ENCODE results near the gene SLC25A6. TPM values are rescaled to one million over a fixed set of nuclear protein-coding genes. Genes with fewer than 3 reads are reported as not detected.
A peak's percentile ranks its signal among the peaks of the same experiment; 100 is the strongest.

Gene SLC25A6
- polyA plus RNA-seq, 3 donors: 442 to 769 (median 449) TPM

DNA sequence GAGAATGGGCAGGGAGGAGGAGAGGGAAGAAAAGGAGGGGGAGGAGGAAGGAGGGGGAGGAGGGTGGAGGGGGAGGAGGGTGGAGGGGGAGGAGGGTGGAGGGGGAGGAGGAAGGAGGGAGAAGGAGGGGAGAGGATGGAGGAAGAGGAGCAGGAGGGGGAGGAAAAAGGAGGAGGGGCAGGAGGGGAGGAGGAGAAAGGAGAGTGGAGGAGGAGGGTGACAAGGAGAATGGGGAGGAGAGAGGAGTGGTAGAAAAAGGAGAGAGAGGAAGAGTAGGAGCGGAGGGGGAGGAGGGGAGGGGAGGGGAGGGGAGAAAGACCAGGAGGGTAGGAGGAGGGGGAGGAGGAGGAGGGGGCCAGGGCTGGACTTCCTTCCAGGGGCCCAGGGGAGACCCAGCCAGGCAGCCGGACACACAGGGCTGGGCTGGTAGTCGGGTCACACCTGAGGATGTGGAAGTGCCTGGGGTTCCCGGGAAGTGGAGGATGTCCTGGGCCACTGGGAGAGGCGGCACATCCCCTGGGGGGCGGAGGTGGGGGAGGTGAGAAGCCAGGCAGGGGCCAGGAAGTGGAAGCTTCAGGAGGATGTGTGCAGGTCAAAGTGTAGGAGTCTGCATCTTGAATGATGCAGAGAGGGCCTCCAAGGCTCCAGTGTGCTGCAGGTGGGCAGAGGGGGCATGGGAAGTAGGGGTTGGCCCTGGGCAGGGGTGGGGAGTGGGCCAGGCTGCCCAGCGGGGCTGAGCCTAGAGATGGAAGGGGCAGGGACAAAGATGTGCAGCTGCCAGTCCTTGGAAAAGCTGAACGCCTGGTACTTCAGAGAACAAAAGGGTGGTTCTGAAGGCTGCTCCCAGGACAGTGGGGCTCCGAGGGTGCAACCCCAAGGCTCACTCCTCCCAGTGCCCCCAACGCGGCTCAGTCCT, 36.5 kb downstream of the SLC25A6 start:
- H3K27me3 ChIP-seq (ENCODE audit: control insufficient read depth in 2 of 2, insufficient read depth in 2 of 2, low read length in 2 of 2): no peaks in the 10 kb centered on the region
- peaks cover 0 to 6% of the 10 kb centered on the region in 2 donors for H3K4me1 ChIP-seq (ENCODE audit: control insufficient read depth in 1 of 2, insufficient read depth in 2 of 2, low read length in 2 of 2)
- no peak for DNase-seq
- H4K20me1 ChIP-seq (ENCODE audit: insufficient read depth, low read length): no peaks in the 10 kb centered on the region
- no peaks in the 10 kb centered on the region for H3K79me2 ChIP-seq (ENCODE audit: insufficient read depth, low read length)
- H2AFZ ChIP-seq (ENCODE audit: insufficient read depth, low read depth, low read length, poor library complexity, severe bottlenecking): no peak overlapping the region
- H3K4me2 ChIP-seq (replicated peaks; ENCODE audit: extremely low read depth, low read length, poor library complexity, severe bottlenecking): no peak overlapping the region
- H3K27me3 Mint-ChIP-seq (ENCODE audit: low read depth in 3 of 3): peaks cover 1 to 3% (median 3%) of the 10 kb centered on the region in 3 donors
- no peak overlapping the region for H3K27ac Mint-ChIP-seq
- peaks cover 22 to 35% of the 10 kb centered on the region in 2 donors for H3K36me3 Mint-ChIP-seq
- peaks cover 6 to 18% of the 10 kb centered on the region in 2 donors for H3K36me3 ChIP-seq (replicated peaks in 1 of 2; ENCODE audit: control insufficient read depth in 1 of 2, insufficient read depth in 2 of 2, low read length in 2 of 2)
- WGBS (ENCODE audit: insufficient coverage): 38% methylated on average over 9 of the region's 11 CpGs
- no peak overlapping the region for H3K27ac ChIP-seq (ENCODE audit: low read depth in 1 of 2, low read length in 2 of 2)
- peaks cover 3 to 11% (median 10%) of the 10 kb centered on the region in 7 donors for H3K9me3 Mint-ChIP-seq
- H3K4me3 ChIP-seq (replicated peaks in 1 of 3; ENCODE audit: low read depth in 2 of 3, low read length in 3 of 3): no peak overlapping the region
- peaks cover 3% of the 10 kb centered on the region for H3K4me1 Mint-ChIP-seq
- H3K4me3 Mint-ChIP-seq: no peak overlapping the region
- intact Hi-C loops (cut with micrococcal nuclease): loop anchor here in 1 of 2 donors (5.0 kb wide), 1 partner anchor 63 kb away; no protein-coding TSS in a partner anchor
- TF ChIP-seq, protein P1, sequence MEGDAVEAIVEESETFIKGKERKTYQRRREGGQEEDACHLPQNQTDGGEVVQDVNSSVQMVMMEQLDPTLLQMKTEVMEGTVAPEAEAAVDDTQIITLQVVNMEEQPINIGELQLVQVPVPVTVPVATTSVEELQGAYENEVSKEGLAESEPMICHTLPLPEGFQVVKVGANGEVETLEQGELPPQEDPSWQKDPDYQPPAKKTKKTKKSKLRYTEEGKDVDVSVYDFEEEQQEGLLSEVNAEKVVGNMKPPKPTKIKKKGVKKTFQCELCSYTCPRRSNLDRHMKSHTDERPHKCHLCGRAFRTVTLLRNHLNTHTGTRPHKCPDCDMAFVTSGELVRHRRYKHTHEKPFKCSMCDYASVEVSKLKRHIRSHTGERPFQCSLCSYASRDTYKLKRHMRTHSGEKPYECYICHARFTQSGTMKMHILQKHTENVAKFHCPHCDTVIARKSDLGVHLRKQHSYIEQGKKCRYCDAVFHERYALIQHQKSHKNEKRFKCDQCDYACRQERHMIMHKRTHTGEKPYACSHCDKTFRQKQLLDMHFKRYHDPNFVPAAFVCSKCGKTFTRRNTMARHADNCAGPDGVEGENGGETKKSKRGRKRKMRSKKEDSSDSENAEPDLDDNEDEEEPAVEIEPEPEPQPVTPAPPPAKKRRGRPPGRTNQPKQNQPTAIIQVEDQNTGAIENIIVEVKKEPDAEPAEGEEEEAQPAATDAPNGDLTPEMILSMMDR (IDR thresholded peaks at IDR 0.05): no peak
- no peak overlapping the region for H3K9ac ChIP-seq (ENCODE audit: insufficient read depth, low read length, poor library complexity, severe bottlenecking)
- peaks cover 8 to 14% of the 10 kb centered on the region in 2 donors for H3K9me3 ChIP-seq (replicated peaks in 1 of 2; ENCODE audit: control insufficient read depth in 1 of 2, insufficient read depth in 1 of 2, low read length in 2 of 2)

DNA sequence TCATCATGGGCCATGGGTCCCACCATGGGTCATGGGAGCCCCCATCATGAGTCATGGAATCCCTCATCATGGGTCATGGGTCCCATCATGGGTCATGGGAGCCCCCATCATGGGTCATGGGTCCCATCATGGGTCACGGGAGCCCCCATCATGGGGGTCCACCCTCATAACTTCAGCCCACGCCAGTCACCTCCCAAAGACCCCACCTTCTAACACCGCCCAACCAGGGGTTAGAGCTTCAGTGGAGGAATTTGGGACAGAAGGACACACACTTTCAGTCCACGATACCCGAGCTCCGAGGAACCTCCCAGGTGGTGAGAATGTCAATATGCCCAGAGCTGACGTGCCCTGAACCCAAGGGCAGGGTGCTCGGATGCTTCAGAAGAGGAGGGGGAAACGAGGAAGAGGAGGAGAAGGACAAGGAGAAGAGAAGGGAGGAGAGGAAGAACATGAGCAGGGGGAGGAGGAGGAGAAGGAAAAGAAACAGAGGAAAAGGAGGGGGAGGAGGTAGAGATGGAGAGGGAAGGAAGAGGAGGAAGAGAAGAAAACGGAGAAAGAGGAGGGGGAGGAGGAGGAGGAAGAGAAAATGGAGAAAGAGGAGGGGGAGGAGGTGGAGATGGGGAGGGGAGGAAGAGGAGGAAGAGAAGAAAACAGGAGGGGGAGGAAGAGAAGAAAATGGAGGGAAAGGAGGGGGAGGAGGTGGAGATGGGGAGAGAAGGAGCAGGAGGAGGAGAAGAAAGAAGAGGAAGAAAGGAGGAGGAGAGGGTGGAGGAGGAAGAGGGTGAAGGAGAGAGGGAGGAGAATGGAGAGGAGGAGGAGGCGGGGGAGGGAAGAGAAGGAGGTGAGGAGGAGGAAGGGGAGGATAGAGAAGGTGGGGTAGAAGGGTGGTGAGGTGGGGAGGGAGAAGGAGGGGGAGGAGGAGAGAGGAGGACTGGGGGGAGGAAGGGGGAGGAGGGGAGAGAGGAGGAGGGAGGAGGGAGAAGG, 37.6 kb downstream of the SLC25A6 start:
- Histone ChIP-seq H3K27ac (ENCODE audit: low read depth in 1 of 2, low read length in 2 of 2) (no peak overlapping the region), H3K79me2 (ENCODE audit: insufficient read depth, low read length) (no peaks in the 10 kb centered on the region), H3K9ac (ENCODE audit: insufficient read depth, low read length, poor library complexity, severe bottlenecking) (no peak overlapping the region), H2AFZ (ENCODE audit: insufficient read depth, low read depth, low read length, poor library complexity, severe bottlenecking) (no peak overlapping the region), H3K27me3 (ENCODE audit: control insufficient read depth in 2 of 2, insufficient read depth in 2 of 2, low read length in 2 of 2) (no peaks in the 10 kb centered on the region), H3K4me3 (replicated peaks in 1 of 3; ENCODE audit: low read depth in 2 of 3, low read length in 3 of 3) (no peak overlapping the region), H3K9me3 (replicated peaks in 1 of 2; ENCODE audit: control insufficient read depth in 1 of 2, insufficient read depth in 1 of 2, low read length in 2 of 2) (peaks cover 8 to 14% of the 10 kb centered on the region in 2 donors), H3K36me3 (replicated peaks in 1 of 2; ENCODE audit: control insufficient read depth in 1 of 2, insufficient read depth in 2 of 2, low read length in 2 of 2) (peaks cover 6 to 18% of the 10 kb centered on the region in 2 donors), H4K20me1 (ENCODE audit: insufficient read depth, low read length) (no peaks in the 10 kb centered on the region), H3K4me1 (ENCODE audit: control insufficient read depth in 1 of 2, insufficient read depth in 2 of 2, low read length in 2 of 2) (peaks cover 0 to 6% of the 10 kb centered on the region in 2 donors), H3K4me2 (replicated peaks; ENCODE audit: extremely low read depth, low read length, poor library complexity, severe bottlenecking) (no peak overlapping the region)
- DNase-seq: no peak
- H3K27me3 Mint-ChIP-seq (ENCODE audit: low read depth in 3 of 3): peaks cover 0 to under 1% (median 0%) of the 10 kb centered on the region in 3 donors
- no peak overlapping the region for H3K4me3 Mint-ChIP-seq
- H3K36me3 Mint-ChIP-seq: peaks cover 19 to 37% of the 10 kb centered on the region in 2 donors
- TF ChIP-seq, protein P1 (IDR thresholded peaks at IDR 0.05): no peak
- H3K9me3 Mint-ChIP-seq: peaks cover 3 to 11% (median 10%) of the 10 kb centered on the region in 7 donors
- intact Hi-C loops (cut with micrococcal nuclease): loop anchor here in 1 of 2 donors (5.0 kb wide), 1 partner anchor 62 kb away; no protein-coding TSS in a partner anchor
- WGBS (ENCODE audit: insufficient coverage): 88% methylated on average over 8 of the region's 11 CpGs
- H3K27ac Mint-ChIP-seq: peak overlapping the region in 3 of 7 donors; percentile 42 to 67 (median 62)
- peaks cover 3% of the 10 kb centered on the region for H3K4me1 Mint-ChIP-seq

Measured in CD14-positive monocyte (primary cell).